NCI-H128 (cell line): ENCODE data around the gene RNF123.
"Not testable (repeated sequence)": the region's sequence is repeated elsewhere in the genome, so short reads cannot be mapped to it uniquely, and the experiment has no call there.

ENCODE experiments used
- DNase-seq: peaks from one replicate; lab custom pipeline; 2025; ENCODE audit not compliant: unreplicated experiment; lab: John Stamatoyannopoulos, UW

Gene RNF123

DNA sequence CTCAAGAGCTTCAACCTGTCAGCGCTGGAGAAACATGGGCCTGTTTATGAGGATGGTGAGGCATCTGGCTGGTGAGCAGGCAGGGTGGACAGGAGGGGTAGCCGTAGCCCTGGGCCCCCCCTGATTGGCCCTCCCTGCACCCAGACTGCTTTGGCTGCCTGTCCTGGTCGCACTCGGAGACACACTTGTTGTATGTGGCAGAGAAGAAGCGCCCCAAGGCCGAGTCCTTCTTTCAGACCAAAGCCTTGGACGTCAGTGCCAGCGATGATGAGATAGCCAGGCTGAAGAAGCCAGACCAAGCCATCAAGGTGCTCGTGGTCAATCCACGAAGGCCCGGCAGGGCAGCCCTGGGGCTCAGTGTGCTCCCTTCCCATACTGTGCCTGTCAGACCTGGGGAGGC, 13.4 kb upstream of the RNF123 start:
- no peak for DNase-seq

DNA sequence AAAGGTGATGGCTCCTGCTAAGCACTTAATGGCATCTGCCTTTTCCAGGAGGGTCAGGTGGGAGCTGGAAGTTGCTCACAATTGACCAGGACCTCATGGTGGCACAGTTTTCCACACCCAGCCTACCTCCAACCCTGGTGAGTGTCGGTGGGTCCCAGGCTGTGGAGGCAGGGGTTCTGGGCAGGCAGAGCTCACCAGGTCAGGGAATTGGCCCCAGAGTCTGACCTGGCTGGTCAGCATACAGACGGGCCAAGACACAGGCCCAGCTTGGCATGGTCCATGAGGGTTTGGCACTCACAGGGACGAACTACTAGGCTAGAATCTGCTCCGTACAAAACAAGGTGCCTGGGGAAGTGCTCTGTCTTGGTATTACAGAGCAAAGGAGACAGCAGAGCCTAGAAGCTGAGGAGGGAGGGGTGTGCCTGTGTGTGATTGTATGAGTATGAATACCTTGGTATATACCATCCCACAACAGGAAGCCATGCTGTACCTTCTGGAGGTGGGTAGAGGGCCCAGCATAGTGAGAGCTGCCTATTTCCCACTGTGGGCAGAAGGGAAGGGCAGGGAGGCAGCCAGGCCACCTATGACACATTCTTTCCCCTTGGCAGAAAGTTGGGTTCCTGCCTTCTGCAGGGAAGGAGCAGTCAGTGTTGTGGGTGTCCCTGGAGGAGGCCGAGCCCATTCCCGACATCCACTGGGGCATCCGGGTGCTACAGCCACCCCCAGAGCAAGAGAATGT, 8.7 kb upstream of the RNF123 start:
- DNase-seq, result no peak

DNA sequence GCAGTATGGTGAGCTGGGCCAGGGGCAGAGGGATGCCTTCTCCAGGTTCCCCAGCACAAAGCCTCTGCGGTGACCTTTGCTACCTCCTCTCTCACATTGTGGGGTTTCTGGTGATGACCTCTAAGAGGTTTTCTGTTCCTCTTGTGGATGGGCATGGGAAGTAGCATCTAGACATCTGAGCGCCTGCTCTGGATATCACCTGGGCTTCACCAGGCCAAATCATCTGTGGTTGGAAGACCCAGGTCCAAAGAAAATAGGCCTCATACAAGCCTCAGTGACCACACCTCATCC, 8.2 kb upstream of the RNF123 start:
- no peak for DNase-seq

DNA sequence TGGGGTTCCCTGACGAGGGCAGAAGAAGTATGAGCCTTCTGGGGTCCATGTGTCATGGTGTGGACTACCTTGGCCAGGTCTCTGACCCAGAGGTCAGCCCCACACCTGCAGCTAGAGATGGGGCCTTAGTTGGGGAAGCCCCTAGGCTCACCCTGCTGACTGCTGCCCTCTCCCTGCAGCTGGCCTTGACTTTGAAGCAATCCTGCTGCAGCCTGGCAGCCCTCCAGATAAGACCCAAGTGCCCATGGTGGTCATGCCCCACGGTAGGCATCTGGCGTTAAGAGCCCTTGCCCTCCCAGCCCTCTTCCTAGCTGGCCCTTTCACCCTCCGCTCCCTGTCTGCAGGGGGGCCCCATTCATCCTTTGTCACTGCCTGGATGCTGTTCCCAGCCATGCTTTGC, 7.8 kb upstream of the RNF123 start:
- DNase-seq, result no peak

DNA sequence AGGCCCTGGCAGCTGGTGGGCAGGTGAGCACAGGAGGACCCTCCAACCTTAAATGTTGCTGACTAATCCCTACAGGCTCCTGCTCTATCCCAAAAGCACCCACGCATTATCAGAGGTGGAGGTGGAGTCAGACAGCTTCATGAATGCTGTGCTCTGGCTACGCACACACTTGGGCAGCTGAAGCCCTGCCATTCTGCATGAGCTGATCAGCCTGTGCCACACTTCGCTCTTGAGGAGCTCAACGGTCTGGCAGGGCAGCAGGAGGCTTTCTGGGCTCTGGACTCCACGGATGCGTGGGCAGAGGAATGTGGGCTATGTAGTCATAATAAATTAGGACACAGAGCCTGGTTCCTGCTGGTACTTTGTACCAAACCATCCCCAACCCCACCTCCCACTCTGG, 6.2 kb upstream of the RNF123 start:
- DNase-seq, result no peak

DNA sequence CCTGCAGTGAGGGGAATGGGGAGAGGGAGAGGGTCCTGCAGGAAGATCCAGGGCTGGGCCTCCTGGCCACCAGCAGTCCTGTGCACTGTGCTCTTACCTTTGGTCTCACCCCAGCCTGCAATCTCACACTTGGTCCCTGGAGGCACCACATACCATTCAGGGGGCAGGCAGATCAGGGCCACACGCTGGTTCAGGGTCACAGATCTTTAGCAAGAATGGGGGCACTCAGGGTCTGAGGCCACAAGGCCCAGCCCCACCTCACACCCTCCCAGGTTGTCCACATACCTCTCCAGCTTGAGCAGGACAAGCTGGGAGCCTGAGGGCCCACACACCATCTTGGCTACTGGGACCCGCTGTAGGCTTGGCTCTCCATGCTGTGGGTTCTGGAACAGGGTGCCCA, 4.9 kb upstream of the RNF123 start:
- DNase-seq, result not testable (repeated sequence)

DNA sequence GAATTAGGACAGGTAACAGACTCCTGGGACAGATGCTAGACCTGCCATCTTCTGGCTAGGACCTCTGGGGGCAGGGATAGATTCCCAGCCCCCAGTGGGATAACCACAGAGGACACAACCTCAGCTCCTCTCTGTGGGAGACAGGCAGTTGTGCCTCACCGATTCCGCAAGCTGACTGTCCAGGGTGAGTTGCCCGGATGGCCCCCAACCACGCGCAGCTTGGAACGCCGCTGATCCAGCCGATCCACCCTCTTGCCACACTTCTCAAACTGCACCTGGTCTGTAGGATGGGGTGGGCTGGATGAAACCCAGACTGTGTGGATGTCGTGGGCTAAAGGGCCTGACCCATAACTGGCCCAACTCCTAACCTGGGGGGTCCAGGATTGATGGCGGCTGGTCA, 4.3 kb upstream of the RNF123 start:
- DNase-seq, result not testable (repeated sequence)

DNA sequence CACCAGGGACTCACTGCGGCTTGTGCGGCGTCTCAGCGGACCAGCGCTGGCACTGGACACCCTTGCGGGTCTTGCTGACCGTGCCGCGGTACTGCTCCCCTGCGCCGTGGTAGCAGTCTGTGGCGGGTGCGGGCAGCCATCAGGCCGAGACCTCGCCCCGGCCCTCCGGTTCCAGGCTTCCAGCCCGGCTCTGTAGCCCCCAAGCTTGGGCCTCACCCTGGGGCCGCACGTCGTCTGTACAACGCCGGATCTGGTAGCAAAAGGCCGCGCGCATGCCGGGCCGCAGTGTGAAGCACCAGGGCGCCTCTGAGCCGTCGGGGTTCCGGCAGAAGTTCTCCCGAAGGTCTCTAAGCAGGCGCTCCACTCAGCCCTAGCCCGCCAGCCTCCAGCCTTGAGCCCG, 3.5 kb upstream of the RNF123 start:
- DNase-seq, result not testable (repeated sequence)

DNA sequence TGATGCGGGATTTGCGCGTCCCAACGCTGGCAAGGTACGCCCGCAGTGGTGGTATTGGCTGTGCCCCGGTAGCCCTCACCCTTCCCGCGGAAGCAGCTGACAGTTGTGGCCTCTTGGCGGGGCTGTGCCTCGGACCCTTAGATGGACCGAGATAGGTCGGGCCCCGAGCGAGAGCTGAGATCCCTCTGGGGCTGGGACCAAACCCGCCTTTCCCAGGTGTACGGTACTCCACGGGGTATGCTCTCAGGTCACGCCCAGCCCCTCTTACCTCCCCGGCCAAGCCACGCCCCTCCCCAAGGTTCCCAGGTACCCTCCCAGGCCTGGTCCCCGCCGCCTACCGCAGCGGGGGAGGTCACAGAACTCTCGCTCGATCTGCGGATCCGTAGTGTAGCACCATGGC, 3.0 kb upstream of the RNF123 start:
- DNase-seq, result not testable (repeated sequence)

DNA sequence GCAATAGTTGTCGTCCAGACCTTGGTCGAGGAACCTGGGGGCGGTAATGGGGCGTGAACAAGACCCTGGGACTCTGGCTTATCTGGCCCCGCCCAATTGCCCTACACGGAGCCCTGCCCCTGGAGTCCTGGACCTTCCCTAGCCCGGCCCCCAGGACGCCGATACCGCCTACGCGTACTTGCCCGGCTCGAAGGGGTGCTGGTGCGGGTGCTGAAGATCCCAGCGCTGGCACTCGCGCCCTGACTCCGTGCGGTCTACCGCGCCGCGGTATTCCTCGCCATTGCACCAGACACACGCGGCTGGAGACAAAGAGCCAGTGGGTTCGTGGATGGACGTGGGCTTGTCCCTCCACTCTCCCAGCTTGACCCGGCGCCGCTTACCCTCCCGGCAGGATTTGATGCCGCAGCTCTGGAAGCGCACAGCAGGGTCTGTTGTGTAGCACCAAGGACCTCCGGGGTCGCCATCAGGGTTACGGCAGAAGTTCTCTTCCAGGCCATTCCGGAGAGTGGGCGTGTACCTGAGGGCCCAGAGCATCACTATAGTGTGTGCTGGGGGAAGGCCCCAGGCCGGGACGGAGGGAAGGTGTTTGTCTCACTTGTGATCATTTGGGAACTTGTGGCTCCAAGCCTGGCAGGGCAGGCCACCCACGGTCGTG, 2.5 kb upstream of the RNF123 start:
- not testable (repeated sequence) for DNase-seq

DNA sequence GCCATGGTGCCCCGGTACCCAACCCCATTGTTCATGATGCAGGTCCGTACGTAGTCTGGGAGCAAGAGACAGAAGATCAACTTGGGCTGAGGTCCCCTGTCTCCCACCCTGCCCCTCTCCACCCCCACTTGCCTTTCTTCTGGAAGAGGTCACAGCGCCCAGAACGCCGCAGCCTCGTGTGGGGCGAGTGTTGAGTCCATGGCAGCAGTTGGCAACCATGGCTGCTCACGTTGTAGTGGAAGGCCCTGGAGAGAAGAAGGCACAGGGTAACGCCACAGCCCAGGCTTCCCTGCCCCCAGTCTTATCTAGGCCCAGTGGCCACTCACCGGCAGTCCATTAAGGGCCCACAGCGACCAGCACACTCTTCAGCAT, 1.9 kb upstream of the RNF123 start:
- not testable (repeated sequence) for DNase-seq

DNA sequence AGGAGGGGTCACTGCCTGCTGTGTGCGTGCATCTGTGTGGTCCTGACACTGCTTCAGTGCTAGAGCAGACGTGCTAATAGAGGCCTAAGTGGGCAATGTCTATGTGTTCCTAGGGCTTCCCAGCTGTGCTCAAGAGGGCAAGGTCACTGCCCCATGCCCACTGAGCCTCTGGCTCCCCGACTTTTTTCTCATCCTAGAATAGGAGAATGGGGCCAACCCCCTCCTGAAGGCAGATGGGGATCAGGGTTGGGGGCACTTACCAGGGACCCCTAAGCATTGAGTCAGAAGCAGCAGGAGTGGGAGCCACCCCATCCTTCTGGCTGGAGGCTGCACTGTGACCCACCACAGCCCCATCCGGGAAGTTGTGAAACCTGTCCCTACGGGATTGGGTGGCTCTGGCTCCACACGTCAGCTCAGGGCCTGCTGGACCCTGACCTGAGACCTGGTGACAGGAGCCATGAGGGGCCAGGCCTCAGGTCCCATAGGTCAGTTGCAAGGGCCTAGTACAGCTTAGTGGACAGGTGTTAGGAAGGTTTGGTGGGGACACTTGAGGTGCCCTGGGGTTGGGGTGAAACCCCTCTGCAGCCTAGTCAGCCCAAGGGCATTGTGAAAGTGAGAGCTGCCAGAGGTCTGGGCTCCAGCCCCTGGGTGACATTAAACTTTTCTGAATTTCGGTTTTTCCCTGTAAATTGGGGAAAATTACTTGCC, 865 bp upstream of the RNF123 start:
- not testable (repeated sequence) for DNase-seq

DNA sequence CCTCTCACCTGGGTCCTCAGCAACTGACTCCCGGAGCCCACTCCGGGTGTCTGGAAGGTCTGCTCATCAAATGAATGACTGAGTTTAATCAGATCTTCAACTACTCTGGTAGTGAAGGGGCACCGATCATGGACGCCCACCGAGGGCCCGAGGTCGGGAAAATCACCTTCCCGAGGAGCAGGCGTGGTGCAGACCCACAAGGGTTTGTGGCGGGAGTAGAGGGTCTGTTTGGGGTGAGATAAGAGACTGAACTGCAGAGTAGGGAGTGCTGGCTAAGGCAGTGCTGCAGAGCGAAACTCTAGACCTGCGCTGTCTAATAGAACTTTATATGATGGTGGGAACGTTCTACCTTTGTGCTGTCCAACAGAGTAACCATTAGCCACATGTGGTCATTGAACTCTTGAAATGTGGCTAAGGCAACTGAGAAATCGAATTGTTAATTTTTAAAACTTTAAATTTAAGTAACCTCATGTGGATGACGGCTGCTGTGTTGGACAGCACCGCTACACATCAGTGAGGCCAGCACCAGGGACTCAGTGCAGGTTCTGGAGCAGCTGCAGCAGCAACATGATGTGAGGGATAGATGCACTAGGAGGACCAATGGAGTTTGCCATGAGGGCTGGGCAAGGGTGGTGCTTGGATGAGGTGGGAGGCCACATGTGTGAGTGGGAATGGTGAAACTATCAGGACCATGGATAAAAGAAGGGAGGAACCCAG, 709 bp downstream of the RNF123 start:
- DNase-seq, result not testable (repeated sequence)

DNA sequence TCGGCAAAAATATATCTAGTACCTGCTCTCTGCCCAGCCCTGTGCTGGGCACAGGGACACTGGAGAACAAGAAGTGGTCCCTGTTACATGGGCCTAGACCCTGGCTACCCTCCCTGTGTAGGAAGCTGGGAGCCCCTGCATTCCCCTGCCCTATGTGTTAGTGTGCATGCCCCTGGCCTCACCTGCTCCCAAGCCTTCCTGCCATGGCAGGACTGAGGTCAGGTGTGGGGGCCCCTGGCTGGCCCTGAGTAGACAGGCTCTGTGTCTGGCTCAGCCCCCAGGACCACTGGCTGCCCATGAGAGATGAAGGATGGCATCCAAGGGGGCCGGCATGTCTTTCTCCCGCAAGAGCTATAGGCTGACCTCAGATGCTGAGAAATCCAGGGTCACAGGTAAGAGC, 1.5 kb downstream of the RNF123 start:
- DNase-seq, result not testable (repeated sequence)

DNA sequence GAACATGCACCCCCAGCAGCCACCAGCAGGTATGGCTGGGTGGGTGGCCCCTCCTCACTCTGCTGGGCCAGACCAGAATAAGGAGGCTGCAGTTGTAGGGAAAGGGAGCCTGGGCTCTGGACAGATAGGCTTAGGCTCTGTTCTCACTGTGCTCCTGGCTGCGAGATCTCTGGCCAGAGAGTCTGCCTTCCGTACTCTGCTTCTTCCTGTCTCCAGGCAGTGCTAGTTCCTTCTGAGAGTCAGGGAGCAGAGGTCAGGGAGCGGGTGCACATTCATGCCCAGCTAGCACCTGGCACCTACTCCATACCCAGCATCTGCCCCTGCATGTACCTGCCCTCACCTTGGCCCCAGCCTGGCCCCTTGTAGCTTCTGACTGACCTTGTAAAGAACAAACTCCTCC, 2.1 kb downstream of the RNF123 start:
- not testable (repeated sequence) for DNase-seq

DNA sequence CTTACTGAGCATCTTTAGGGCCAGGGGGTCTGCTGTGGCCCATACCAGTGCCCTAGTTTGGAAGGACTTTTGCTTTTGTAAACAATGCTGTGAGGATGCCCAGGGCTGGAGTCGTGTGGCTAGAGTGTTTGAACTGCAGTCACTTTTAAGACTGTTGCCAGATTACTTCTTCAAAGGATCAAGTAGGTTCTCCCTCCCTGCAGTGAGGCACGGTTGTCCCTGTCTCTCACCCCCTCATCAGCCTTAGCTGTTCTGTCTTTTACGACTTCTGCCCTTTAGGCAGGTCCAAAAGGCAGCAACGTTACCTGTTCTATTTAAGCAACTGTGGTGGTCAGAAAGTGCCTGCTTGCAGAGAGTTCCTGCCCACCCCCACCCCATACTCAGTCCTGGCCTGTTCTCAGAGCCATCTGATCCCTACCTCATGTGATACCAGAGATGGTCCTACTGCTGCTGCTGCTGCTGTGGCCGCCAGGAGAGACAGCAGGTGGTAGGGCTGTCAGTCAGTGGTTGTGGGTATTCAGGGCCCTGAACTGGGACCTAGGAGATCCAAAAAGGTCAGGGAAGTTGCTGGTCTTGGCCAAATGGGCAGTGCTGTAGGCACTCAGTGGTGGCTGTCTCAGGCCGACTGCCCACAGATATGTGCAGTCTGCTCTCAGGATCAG, 5.2 kb downstream of the RNF123 start:
- not testable (repeated sequence) for DNase-seq

DNA sequence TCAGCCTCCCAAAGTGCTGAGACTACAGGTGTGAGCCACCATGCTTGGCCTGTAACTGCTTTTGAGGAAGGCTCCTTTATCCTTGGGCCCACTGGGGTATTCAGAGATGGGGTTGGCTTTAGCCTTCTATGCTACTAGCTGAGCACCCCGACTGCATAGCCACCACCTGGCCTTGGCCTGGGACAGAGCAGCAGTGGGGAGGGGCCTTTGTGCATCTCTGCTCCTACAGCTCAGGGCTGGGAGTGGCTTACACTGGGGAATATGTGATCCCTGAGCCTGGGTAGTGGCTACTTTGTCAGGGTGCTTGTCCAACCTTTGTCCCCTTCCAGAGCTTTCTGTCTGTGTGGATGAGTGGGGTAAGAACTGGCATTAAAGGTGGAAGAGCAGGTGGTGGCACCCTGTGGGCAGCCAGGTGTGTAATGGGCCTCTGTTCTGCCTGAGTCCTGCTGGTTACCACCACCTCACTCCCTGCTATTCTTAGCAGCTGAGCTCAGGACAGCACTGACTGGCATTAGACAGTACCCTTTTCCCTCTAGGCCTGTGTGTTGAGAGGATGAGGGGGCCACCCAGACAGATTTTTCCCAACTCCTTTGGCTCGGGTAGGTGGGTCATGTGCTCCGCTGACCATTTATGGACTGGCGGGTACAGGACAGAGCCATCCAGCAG, 6.1 kb downstream of the RNF123 start:
- not testable (repeated sequence) for DNase-seq

DNA sequence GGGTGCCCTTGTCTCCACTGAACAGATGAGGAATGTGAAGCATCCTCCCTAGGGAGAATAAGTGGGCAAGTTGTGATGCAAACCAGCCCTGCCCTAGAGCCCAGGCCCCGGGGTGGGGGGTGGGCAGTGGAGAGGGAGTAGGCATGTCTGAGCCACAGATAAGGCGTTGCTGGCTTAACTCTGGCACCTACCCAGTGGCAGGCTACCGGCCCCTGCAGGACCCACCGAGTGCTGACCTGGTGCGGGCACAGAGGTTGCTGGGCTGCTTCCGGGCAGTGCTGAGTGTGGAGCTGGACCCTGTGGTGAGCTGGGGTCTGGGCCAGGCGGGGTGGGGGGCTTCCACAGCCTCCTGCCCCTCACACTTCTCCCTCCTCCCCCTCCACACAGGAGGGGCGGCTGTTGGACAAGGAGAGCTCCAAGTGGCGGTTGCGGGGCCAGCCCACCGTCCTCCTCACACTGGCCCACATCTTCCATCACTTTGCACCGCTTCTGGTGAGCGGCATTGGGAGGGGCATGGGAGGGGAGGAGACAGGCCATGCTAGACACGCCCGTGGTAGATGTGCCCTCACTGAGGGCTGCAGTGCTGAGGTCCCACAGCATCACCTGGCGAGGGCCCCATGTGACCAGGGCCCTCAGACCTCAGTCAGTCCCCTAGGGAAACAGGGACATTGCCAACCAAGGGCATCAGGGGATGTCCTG, 10.1 kb downstream of the RNF123 start:
- no peak for DNase-seq

DNA sequence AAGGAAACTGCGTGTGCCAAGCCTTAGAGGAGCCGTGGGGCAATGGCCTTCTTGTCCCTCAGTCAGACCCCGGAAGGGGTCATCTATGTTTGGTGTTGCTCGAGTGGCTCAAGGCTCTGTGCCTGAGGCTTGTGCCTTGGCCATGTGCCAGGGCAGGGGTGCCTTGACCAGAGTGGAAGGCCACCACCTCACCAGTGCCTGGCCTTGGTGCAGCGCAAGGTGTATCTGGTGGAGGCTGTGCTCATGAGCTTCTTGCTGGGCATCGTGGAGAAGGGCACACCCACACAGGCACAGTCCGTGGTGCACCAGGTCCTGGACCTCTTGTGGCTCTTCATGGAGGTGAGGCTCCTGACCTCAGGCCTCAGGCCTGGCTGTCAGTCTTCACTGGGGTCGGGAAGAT, 10.7 kb downstream of the RNF123 start:
- DNase-seq, result no peak
